Esophagus squamous epithelium (tissue), 4 donors: Measurements from ENCODE around the gene SLC9A7.

Experiments
- POLR2A ChIP-seq, 4 donors: fragments of 450-650 bp; IDR thresholded peaks; one replicate each; pipeline ENCODE4 v1.6.1; 2017; ENCODE audit warnings: antibody characterized with exemption in 4 of 4, mild to moderate bottlenecking in 4 of 4, moderate library complexity in 3 of 4
- TF ChIP-seq, protein P1 (sequence below), 6 experiments: fragments of 450-650 bp in 4 of 6; fragments of 200-600 bp in 2 of 6; sonication (generic) in 2 of 6; IDR thresholded peaks; one replicate each; pipeline ENCODE4 v1.5.1; 2016 to 2019; ENCODE audit warnings: antibody characterized with exemption in 6 of 6, mild to moderate bottlenecking in 4 of 6, moderate library complexity in 4 of 6

DNA sequence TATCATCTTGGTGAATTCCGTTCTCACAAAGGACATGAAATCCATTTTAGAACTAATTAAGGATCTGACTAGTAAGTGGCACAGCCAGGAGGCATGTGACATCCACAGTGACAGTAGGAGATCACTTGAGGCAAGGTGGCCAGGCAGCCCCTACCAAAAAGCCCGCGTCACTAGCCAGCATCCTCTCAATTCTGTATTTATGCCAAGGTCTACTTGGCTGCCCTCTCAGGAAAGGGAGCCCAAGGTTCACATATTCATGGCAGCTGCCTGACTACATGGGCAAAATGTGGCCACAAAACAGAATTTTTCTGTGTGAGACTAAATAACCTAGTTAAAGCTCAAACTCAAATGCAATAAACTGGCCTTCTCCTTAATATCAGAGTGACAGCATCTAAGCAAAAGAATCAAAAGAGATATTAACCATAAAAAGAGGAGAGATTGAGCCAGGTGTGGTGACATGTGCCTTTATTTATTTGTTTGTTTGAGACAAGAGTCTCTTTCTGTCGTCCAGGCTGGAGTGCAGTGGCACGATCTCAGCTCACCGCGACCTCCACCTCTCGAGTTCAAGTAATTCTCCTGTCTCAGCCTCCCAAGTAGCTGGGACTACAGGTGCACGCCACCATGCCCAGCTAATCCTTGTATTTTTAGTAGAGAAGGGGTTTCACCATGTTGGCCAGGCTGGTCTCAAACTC, 51.5 kb downstream of the SLC9A7 start:
- TF ChIP-seq POLR2A (IDR thresholded peaks at IDR 0.05): no peak
- TF ChIP-seq, protein P1, sequence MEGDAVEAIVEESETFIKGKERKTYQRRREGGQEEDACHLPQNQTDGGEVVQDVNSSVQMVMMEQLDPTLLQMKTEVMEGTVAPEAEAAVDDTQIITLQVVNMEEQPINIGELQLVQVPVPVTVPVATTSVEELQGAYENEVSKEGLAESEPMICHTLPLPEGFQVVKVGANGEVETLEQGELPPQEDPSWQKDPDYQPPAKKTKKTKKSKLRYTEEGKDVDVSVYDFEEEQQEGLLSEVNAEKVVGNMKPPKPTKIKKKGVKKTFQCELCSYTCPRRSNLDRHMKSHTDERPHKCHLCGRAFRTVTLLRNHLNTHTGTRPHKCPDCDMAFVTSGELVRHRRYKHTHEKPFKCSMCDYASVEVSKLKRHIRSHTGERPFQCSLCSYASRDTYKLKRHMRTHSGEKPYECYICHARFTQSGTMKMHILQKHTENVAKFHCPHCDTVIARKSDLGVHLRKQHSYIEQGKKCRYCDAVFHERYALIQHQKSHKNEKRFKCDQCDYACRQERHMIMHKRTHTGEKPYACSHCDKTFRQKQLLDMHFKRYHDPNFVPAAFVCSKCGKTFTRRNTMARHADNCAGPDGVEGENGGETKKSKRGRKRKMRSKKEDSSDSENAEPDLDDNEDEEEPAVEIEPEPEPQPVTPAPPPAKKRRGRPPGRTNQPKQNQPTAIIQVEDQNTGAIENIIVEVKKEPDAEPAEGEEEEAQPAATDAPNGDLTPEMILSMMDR (IDR thresholded peaks at IDR 0.05): no peak
